SU-DHL-6 (cell line): Measurements from ENCODE around the gene RPS6KA2.

ENCODE experiments used
- H2AFZ ChIP-seq: fragments of 200-600 bp; sonication (generic); 2 replicates; pipeline ENCODE4 v1.6.1; 2014; ENCODE audit warnings: low read depth, mild to moderate bottlenecking, moderate library complexity, mixed read lengths, antibody characterized with exemption, low read length; ENCODE audit not compliant: severe bottlenecking
- H3F3A ChIP-seq: fragments of 200-600 bp; shearing (Covaris generic); 2 replicates; pipeline ENCODE4 v1.6.0; 2016; ENCODE audit warnings: antibody characterized with exemption, mild to moderate bottlenecking; ENCODE audit not compliant: insufficient read depth
- H3K27ac ChIP-seq: fragments of 200-600 bp; sonication (generic); 2 replicates; pipeline ENCODE4 v1.5.1; 2016; ENCODE audit warnings: low read depth, mild to moderate bottlenecking, low read length, moderate library complexity, mixed read lengths
- H3K27me3 ChIP-seq: fragments of 200-600 bp; sonication (generic), shearing (Covaris generic); 2 replicates; pipeline ENCODE4 v1.6.0; 2014; ENCODE audit warnings: mild to moderate bottlenecking, low read length
- H3K36me3 ChIP-seq: fragments of 200-600 bp; sonication (generic); 2 replicates; pipeline ENCODE4 v1.6.1; 2014; ENCODE audit warnings: mild to moderate bottlenecking, low read length, mixed read lengths
- H3K4me2 ChIP-seq: fragments of 300-600, 200-600 bp; shearing (Covaris generic), sonication (generic); 2 replicates; pipeline ENCODE4 v1.6.0; 2014; ENCODE audit warnings: low read length, low read depth, mild to moderate bottlenecking; ENCODE audit not compliant: poor library complexity, severe bottlenecking
- H3K4me3 ChIP-seq: fragments of 200-600 bp; sonication (generic); 2 replicates; pipeline ENCODE4 v1.5.1; 2014; ENCODE audit warnings: antibody characterized with exemption, low read length, mild to moderate bottlenecking, mixed read lengths; ENCODE audit not compliant: insufficient read depth, poor library complexity, severe bottlenecking
- H3K79me2 ChIP-seq: fragments of 200-600 bp; sonication (generic); 2 replicates; pipeline ENCODE4 v1.6.1; 2014; ENCODE audit warnings: mild to moderate bottlenecking, low read length, moderate library complexity; ENCODE audit not compliant: insufficient read depth
- H3K9ac ChIP-seq: fragments of 200-600 bp; sonication (generic); 2 replicates; pipeline ENCODE4 v1.7.0; 2014; ENCODE audit warnings: mild to moderate bottlenecking, low read length
- H3K9me2 ChIP-seq: fragments of 200-600 bp; sonication (generic); replicated peaks from 2 replicates; pipeline ENCODE4 v1.6.1; 2014; ENCODE audit warnings: low read length; ENCODE audit not compliant: insufficient read depth
- H3K9me3 ChIP-seq: fragments of 200-600 bp; sonication (generic); 2 replicates; pipeline ENCODE4 v1.6.1; 2014; ENCODE audit warnings: low read length, mixed read lengths; ENCODE audit not compliant: insufficient read depth
- H4K20me1 ChIP-seq: fragments of 200-600 bp; sonication (generic); 2 replicates; pipeline ENCODE4 v1.6.1; 2014; ENCODE audit warnings: low read depth, mild to moderate bottlenecking, antibody characterized with exemption, low read length, moderate library complexity, mixed read lengths
- EZH2phosphoT487 ChIP-seq: fragments of 200-600 bp; sonication (generic), shearing (Covaris generic); conservative IDR thresholded peaks from 2 replicates; pipeline ENCODE4 v1.6.1; 2018; ENCODE audit warnings: mild to moderate bottlenecking, antibody characterized with exemption, low read length, moderate library complexity, mixed read lengths
- TF ChIP-seq, protein P1 (sequence below): fragments of 200-600 bp; sonication (generic); IDR thresholded peaks from one replicate; pipeline ENCODE4 v1.5.1; 2017; ENCODE audit warnings: antibody characterized with exemption, mild to moderate bottlenecking, low read length, moderate library complexity; ENCODE audit not compliant: insufficient read depth, poor library complexity, severe bottlenecking

The RPS6KA2 gene

DNA sequence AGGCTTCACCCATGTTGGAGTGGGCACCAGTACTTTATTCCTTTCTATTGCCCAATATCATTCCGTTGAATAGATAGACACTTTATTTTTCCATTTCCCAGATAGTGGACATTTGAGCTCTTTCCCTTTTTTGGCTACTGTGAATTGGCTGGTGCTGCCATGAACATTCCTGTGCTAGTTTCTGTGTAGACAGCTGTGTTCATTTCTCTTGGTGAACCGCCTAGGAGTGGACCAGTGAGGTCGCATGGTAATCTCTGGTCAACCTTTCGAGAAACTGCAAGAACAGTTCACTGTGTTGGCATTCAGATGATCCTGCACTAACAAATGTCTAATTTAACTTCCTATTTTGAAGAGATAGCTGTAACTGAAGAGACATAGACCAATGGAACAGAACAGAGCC, 99.2 kb downstream of the RPS6KA2 start:
- H3F3A ChIP-seq: no peaks in the 10 kb centered on the region
- H3K9ac ChIP-seq: no peak overlapping the region
- H2AFZ ChIP-seq: no peak overlapping the region
- H3K27me3 ChIP-seq: no peaks in the 10 kb centered on the region
- H3K9me3 ChIP-seq: no peaks in the 10 kb centered on the region
- H4K20me1 ChIP-seq: no peaks in the 10 kb centered on the region
- H3K4me3 ChIP-seq: no peak overlapping the region
- H3K9me2 ChIP-seq: no peaks in the 10 kb centered on the region
- H3K36me3 ChIP-seq: no peaks in the 10 kb centered on the region
- no peaks in the 10 kb centered on the region for H3K79me2 ChIP-seq
- H3K27ac ChIP-seq: no peak overlapping the region
- TF ChIP-seq, protein P1, sequence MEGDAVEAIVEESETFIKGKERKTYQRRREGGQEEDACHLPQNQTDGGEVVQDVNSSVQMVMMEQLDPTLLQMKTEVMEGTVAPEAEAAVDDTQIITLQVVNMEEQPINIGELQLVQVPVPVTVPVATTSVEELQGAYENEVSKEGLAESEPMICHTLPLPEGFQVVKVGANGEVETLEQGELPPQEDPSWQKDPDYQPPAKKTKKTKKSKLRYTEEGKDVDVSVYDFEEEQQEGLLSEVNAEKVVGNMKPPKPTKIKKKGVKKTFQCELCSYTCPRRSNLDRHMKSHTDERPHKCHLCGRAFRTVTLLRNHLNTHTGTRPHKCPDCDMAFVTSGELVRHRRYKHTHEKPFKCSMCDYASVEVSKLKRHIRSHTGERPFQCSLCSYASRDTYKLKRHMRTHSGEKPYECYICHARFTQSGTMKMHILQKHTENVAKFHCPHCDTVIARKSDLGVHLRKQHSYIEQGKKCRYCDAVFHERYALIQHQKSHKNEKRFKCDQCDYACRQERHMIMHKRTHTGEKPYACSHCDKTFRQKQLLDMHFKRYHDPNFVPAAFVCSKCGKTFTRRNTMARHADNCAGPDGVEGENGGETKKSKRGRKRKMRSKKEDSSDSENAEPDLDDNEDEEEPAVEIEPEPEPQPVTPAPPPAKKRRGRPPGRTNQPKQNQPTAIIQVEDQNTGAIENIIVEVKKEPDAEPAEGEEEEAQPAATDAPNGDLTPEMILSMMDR: no peak
- TF ChIP-seq EZH2phosphoT487: no peak
- no peak overlapping the region for H3K4me2 ChIP-seq

- H3F3A ChIP-seq: no peaks in the 10 kb centered on the region
- no peaks in the 10 kb centered on the region for H4K20me1 ChIP-seq
- TF ChIP-seq, protein P1: no peak
- TF ChIP-seq EZH2phosphoT487: no peak
- H3K9ac ChIP-seq: no peak overlapping the region
- H3K4me2 ChIP-seq: no peak overlapping the region
- no peak overlapping the region for H3K4me3 ChIP-seq
- no peaks in the 10 kb centered on the region for H3K36me3 ChIP-seq
- no peak overlapping the region for H3K27ac ChIP-seq
- H3K27me3 ChIP-seq: no peaks in the 10 kb centered on the region
- H3K79me2 ChIP-seq: no peaks in the 10 kb centered on the region
- H3K9me3 ChIP-seq: no peaks in the 10 kb centered on the region
- H3K9me2 ChIP-seq: no peaks in the 10 kb centered on the region
- no peak overlapping the region for H2AFZ ChIP-seq
Measured at GRCh38 chr6:166526937-166527336, 100.1 kb downstream of the RPS6KA2 start.

- H3K79me2 ChIP-seq: no peaks in the 10 kb centered on the region
- no peaks in the 10 kb centered on the region for H3K9me2 ChIP-seq
- no peaks in the 10 kb centered on the region for H3F3A ChIP-seq
- H3K4me3 ChIP-seq: no peak overlapping the region
- no peaks in the 10 kb centered on the region for H4K20me1 ChIP-seq
- H2AFZ ChIP-seq: no peak overlapping the region
- H3K4me2 ChIP-seq: no peak overlapping the region
- H3K27me3 ChIP-seq: no peaks in the 10 kb centered on the region
- TF ChIP-seq, protein P1: no peak
- no peak for TF ChIP-seq EZH2phosphoT487
- H3K27ac ChIP-seq: no peak overlapping the region
- no peaks in the 10 kb centered on the region for H3K36me3 ChIP-seq
- no peak overlapping the region for H3K9ac ChIP-seq
- no peaks in the 10 kb centered on the region for H3K9me3 ChIP-seq
Measured at GRCh38 chr6:166525567-166525966, 101.5 kb downstream of the RPS6KA2 start.
